GM18499 (cell line): Measurements from ENCODE around the gene IL1RN.
A peak's percentile ranks its signal among the peaks of the same experiment; 100 is the strongest.
"Not testable (repeated sequence)": the region's sequence is repeated elsewhere in the genome, so short reads cannot be mapped to it uniquely, and the experiment has no call there.

Experiments
- ATAC-seq: cut with Tn5 transposase; IDR thresholded peaks from one replicate; pipeline ENCODE4 v1.9.1; 2021; ENCODE audit warnings: moderate number of reproducible peaks; ENCODE audit not compliant: insufficient read depth, unreplicated experiment

IL1RN gene

GRCh38 chr2:113126845-113127645 is at the start of gene IL1RN:
Gene IL1RN, plus strand, starts transcription at chr2:113127598. Its CDS starts 27 bp downstream, at chr2:113127625.
- no peak for ATAC-seq

GRCh38 chr2:113077921-113078320 is 49.5 kb upstream of the IL1RN start:
- no peak for ATAC-seq

GRCh38 chr2:113078350-113078839 is 49.0 kb upstream of the IL1RN start:
- ATAC-seq: no peak

GRCh38 chr2:113079131-113079530 is 48.3 kb upstream of the IL1RN start:
- no peak for ATAC-seq

GRCh38 chr2:113080134-113080533 is 47.3 kb upstream of the IL1RN start:
- ATAC-seq: no peak

- ATAC-seq: no peak
These were observed 45.7 kb upstream of the IL1RN start for GRCh38 chr2:113081488-113082210.

GRCh38 chr2:113083296-113083695 is 44.1 kb upstream of the IL1RN start:
- ATAC-seq: no peak

GRCh38 chr2:113084249-113085000 is 43.0 kb upstream of the IL1RN start:
- no peak for ATAC-seq

GRCh38 chr2:113085542-113085941 is 41.9 kb upstream of the IL1RN start:
- ATAC-seq: no peak

- no peak for ATAC-seq
These were observed 39.0 kb upstream of the IL1RN start for GRCh38 chr2:113088213-113088992.

GRCh38 chr2:113089916-113090315 is 37.5 kb upstream of the IL1RN start:
- no peak for ATAC-seq

- no peak for ATAC-seq
These were observed 36.0 kb upstream of the IL1RN start for GRCh38 chr2:113091231-113091896.

GRCh38 chr2:113092864-113093612 is 34.4 kb upstream of the IL1RN start:
- ATAC-seq: no peak

- ATAC-seq: no peak
These were observed 33.8 kb upstream of the IL1RN start for GRCh38 chr2:113093613-113093977.

GRCh38 chr2:113096306-113096705 is 31.1 kb upstream of the IL1RN start:
- not testable (repeated sequence) for ATAC-seq

- ATAC-seq: not testable (repeated sequence)
These were observed 30.4 kb upstream of the IL1RN start for GRCh38 chr2:113096842-113097618.

GRCh38 chr2:113098041-113098440 is 29.4 kb upstream of the IL1RN start:
- ATAC-seq: peak; percentile 82

- ATAC-seq: no peak
These were observed 28.9 kb upstream of the IL1RN start for GRCh38 chr2:113098532-113098931.
